Measurements from ENCODE around the gene SAMD4A. TPM values are rescaled to one million over a fixed set of nuclear protein-coding genes. Genes with fewer than 3 reads are reported as not detected.
A peak's percentile ranks its signal among the peaks of the same experiment; 100 is the strongest.

SAMD4A gene
- total and polyA plus RNA-seq, 8 donors, result 4.5 to 40.5 (median 8.0) TPM

DNA sequence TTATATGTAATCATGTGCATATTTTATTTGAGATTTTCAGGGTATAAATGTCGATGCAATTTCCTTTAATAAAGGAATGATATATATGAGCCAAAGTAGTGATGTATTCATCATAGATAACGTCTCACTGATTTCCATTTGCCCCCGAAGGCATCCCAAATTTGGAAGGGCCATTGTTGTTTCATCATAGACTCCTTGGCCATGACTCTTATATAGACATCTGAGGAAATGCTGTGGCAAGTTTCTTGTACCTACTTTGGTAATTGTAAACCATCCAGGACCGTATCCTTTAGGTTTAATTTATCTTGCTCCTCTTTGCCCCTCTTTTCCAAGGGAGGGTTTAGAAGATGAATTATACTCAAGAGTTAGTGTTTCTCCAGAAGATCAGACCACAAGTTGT is 84.7 kb downstream of the SAMD4A start:
- TF ChIP-seq, protein P1, sequence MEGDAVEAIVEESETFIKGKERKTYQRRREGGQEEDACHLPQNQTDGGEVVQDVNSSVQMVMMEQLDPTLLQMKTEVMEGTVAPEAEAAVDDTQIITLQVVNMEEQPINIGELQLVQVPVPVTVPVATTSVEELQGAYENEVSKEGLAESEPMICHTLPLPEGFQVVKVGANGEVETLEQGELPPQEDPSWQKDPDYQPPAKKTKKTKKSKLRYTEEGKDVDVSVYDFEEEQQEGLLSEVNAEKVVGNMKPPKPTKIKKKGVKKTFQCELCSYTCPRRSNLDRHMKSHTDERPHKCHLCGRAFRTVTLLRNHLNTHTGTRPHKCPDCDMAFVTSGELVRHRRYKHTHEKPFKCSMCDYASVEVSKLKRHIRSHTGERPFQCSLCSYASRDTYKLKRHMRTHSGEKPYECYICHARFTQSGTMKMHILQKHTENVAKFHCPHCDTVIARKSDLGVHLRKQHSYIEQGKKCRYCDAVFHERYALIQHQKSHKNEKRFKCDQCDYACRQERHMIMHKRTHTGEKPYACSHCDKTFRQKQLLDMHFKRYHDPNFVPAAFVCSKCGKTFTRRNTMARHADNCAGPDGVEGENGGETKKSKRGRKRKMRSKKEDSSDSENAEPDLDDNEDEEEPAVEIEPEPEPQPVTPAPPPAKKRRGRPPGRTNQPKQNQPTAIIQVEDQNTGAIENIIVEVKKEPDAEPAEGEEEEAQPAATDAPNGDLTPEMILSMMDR (IDR thresholded peaks at IDR 0.05), result no peak
- Histone ChIP-seq H3K4me1 (peaks cover 14 to 34% of the 10 kb centered on the region in 2 donors), H3K4me3 (no peak overlapping the region), H3K27me3 (no peaks in the 10 kb centered on the region), H3K27ac (peak overlapping the region; percentile 66 to 93), H3K36me3 (no peaks in the 10 kb centered on the region), H3K9me3 (no peaks in the 10 kb centered on the region)
- DNase-seq (no peak), ATAC-seq (no peak)
- intact Hi-C loops (cut with DNase I), result no loop called here

DNA sequence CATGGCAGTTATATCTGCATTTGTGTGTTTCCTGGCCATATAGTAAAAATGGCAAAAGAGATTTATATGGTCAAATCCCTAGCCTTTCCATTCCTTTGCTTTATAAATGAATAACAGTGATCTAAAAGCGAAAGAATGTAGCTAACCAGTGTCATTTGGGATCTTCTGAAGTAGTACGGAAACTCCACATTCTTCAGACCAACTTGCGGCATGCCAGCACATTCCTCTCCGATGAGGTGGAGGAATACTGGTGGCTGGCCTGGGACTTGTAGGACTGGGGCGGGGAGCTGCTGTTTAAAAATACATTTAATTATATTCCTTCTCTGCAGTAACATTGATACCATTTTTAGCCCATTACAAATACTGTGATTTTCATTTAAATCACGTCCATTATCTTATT is 85.3 kb downstream of the SAMD4A start:
- H3K9me3 ChIP-seq, result no peaks in the 10 kb centered on the region
- intact Hi-C loops (cut with DNase I), result no loop called here
- peaks cover 14 to 34% of the 10 kb centered on the region in 2 donors for H3K4me1 ChIP-seq
- ATAC-seq, result peak; percentile 91
- TF ChIP-seq, protein P1 (IDR thresholded peaks at IDR 0.05), result no peak
- peak; percentile 75 to 93 (median 85) for DNase-seq
- no peaks in the 10 kb centered on the region for H3K27me3 ChIP-seq
- H3K27ac ChIP-seq, result peak overlapping the region; percentile 66 to 93
- no peaks in the 10 kb centered on the region for H3K36me3 ChIP-seq
- peak overlapping the region in 1 of 2 donors; percentile 9 for H3K4me3 ChIP-seq

DNA sequence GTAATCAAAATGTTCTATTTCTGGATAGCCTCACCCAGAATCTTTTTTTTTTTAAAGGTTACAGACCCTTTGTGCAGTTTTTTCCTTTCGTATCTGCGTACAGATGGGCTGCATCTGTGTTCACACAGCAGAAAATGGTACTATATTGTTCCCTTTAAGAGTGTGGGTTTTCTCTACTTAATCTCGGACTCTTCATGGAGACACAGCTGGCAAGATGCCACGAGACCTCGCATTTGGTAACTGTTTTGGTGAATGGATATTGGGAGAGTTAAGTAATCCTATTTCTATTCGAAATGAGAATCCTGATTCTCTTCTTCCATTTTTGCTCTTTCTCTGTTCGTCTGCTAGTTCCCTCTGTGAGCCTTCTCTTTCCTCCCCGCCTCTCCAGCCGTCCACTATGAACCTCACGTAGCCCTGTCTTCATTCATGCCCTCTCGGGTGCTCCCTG is 85.7 kb downstream of the SAMD4A start:
- no peaks in the 10 kb centered on the region for H3K36me3 ChIP-seq
- intact Hi-C loops (cut with DNase I), result no loop called here
- peaks cover 14 to 34% of the 10 kb centered on the region in 2 donors for H3K4me1 ChIP-seq

DNA sequence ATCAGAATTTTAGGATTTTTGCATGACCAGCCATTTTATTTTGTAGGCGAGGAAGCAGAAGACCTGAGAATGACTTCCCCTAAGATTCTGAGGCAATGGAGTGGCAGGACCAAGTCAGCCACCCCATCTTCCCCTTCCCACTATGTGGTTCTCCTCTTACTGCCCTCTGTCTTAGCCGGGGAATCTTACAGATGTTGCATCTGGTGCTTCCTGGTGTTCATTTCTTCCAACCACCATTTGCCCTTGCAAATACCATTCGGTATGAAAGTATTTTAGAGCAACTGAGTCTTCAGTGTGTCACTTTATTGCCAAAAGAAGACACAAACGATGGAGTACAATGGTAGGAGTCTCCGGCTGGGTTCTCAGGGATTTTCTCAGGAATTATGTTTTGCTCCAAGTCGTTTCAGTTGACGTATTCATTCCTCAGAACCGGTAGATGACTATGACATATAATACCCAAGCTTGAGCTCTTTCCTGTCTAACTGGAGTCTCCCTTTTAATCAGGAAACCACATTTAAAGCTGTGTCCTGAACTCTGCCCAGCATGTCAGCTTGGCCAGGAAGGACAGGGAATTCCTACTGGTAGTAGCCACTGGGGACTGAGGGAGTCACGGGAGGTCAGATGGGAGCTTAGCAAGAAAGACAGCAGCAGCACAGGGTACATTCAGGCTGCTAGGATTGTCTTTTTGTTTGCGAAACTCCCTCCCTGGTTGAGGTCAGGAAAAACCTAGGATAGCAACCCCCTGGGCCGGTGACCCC is 87.0 kb downstream of the SAMD4A start:
- Histone ChIP-seq H3K27me3 (no peaks in the 10 kb centered on the region), H3K4me1 (peaks cover 14 to 34% of the 10 kb centered on the region in 2 donors), H3K4me3 (no peak overlapping the region), H3K36me3 (no peaks in the 10 kb centered on the region), H3K27ac (peak overlapping the region; percentile 48 to 93), H3K9me3 (no peaks in the 10 kb centered on the region)
- ATAC-seq (peak; percentile 8), DNase-seq (peak in 1 of 4 donors; percentile 43)
- intact Hi-C loops (cut with DNase I), result no loop called here
- TF ChIP-seq, protein P1 (IDR thresholded peaks at IDR 0.05), result no peak

More for the DNA sequence above, 85.7 kb downstream of the SAMD4A start:
- Histone ChIP-seq H3K4me3 (peak overlapping the region in 1 of 2 donors; percentile 9), H3K27ac (peak overlapping the region; percentile 66 to 93), H3K9me3 (no peaks in the 10 kb centered on the region), H3K27me3 (no peaks in the 10 kb centered on the region)
- ATAC-seq, result peak; percentile 10
- peak in 2 of 4 donors; percentile 39 to 50 for DNase-seq
- TF ChIP-seq, protein P1 (IDR thresholded peaks at IDR 0.05), result no peak

DNA sequence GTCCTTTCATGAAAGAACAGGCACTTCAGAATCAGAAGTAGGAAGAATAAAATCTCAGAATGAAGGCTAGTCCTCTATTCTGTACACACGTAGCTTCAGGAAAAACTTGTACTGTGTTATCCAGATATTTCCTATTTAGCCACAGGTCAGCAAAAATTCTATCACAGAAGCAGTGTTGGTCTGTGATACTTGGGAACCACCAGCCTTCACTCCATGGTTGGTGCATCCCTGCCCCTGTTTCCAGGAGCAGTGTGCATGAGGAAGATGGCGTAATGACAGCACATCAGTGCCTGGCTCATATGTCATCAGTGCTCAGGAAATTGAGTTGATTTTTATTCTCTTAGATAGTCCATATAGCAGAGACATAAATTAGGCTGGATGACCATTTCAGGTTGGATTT is 87.7 kb downstream of the SAMD4A start:
- H3K4me1 ChIP-seq, result peaks cover 14 to 33% of the 10 kb centered on the region in 2 donors
- TF ChIP-seq, protein P1 (IDR thresholded peaks at IDR 0.05), result no peak
- intact Hi-C loops (cut with DNase I), result no loop called here
- no peaks in the 10 kb centered on the region for H3K27me3 ChIP-seq
- no peaks in the 10 kb centered on the region for H3K9me3 ChIP-seq
- H3K36me3 ChIP-seq, result no peaks in the 10 kb centered on the region
- no peak overlapping the region for H3K4me3 ChIP-seq
- DNase-seq (no peak), ATAC-seq (no peak)
- peak overlapping the region in 1 of 2 donors; percentile 93 for H3K27ac ChIP-seq

All from left lung (tissue), 10 donors.